ENCODE data around the gene ZCCHC24. TPM values are rescaled to one million over a fixed set of nuclear protein-coding genes. Genes with fewer than 3 reads are reported as not detected.

Gene ZCCHC24
- total RNA-seq, 3 donors from 2014 or later (not counting 1 experiment from before 2014, with no cell fraction given) = 2.8 to 4.0 (median 3.6) TPM

DNA sequence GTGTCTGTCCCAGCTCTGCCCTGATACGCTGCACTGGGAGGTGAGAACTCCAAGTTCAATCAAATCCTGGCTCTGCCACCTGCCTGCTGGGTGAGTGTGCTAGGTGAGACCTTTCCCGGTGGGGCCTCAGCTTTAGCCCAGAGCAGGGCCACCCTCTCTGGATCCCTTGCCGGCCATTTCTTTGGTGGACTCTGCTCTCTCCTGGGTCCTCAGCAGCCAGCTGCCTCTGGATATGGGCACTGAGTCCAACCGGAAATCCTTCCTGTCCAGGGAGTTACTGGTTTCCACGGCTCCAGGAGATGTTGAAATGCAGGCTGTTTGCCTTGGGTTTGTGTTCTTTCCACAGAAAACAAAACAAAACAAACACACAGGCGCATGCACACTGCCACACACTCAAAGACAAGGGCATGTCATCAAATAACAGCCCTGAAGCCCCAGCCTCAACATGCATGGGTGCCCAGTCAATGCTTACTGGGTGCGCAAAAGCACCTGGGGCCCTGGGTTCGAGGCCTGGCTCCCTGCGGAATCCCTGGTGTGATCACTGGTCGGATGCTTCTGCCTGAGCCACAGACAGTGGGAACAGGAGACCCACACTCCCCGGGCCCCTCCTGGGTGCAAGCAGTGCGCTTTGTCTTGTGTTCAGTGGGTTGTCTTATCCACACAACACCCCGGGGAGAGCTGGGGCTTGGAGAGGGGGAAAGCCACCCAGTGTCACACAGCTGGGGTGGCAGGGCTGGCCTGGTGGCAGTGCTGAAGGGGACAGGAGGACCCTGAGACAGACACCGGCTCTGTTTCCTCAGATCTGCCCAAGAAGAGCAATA is 65.1 kb downstream of the ZCCHC24 start:
- intact Hi-C loops (cut with micrococcal nuclease) = no loop called here
- Histone ChIP-seq H3K36me3 (ENCODE audit: control insufficient read depth, insufficient read depth, low read length) (no peaks in the 10 kb centered on the region), H3K9me3 (ENCODE audit: control insufficient read depth, insufficient read depth, low read length) (no peaks in the 10 kb centered on the region), H3K4me1 (ENCODE audit: control insufficient read depth, insufficient read depth, low read length) (no peaks in the 10 kb centered on the region), H3K27ac (ENCODE audit: low read length) (no peak overlapping the region), H3K4me3 (ENCODE audit: low read length) (no peak overlapping the region), H3K27me3 (ENCODE audit: control insufficient read depth, insufficient read depth, low read length) (no peaks in the 10 kb centered on the region)
- DNase-seq = peak in 1 of 2 donors; percentile 10
- Mint-ChIP-seq H3K27ac (no peak overlapping the region), H3K4me3 (no peak overlapping the region), H3K4me1 (no peaks in the 10 kb centered on the region), H3K36me3 (no peaks in the 10 kb centered on the region), H3K9me3 (no peaks in the 10 kb centered on the region), H3K27me3 (ENCODE audit: low read depth in 2 of 2) (no peaks in the 10 kb centered on the region)
- ATAC-seq = no peak
- 84% methylated on average over 14 of the region's 14 CpGs for WGBS (ENCODE audit: insufficient coverage)
- TF ChIP-seq, protein P1, sequence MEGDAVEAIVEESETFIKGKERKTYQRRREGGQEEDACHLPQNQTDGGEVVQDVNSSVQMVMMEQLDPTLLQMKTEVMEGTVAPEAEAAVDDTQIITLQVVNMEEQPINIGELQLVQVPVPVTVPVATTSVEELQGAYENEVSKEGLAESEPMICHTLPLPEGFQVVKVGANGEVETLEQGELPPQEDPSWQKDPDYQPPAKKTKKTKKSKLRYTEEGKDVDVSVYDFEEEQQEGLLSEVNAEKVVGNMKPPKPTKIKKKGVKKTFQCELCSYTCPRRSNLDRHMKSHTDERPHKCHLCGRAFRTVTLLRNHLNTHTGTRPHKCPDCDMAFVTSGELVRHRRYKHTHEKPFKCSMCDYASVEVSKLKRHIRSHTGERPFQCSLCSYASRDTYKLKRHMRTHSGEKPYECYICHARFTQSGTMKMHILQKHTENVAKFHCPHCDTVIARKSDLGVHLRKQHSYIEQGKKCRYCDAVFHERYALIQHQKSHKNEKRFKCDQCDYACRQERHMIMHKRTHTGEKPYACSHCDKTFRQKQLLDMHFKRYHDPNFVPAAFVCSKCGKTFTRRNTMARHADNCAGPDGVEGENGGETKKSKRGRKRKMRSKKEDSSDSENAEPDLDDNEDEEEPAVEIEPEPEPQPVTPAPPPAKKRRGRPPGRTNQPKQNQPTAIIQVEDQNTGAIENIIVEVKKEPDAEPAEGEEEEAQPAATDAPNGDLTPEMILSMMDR (IDR thresholded peaks at IDR 0.05) = no peak

GRCh38 chr10:79379512-79380124 is 65.8 kb downstream of the ZCCHC24 start:
- intact Hi-C loops (cut with micrococcal nuclease) = loop anchor here (10.0 kb wide), 1 partner anchor 225 kb away; no protein-coding TSS in a partner anchor
- Mint-ChIP-seq H3K4me3 (no peak overlapping the region), H3K36me3 (no peaks in the 10 kb centered on the region), H3K9me3 (no peaks in the 10 kb centered on the region), H3K27ac (no peak overlapping the region), H3K27me3 (ENCODE audit: low read depth in 2 of 2) (no peaks in the 10 kb centered on the region), H3K4me1 (peaks cover 0 to 3% of the 10 kb centered on the region in 2 donors)
- DNase-seq (peak in 1 of 2 donors; percentile 12), ATAC-seq (no peak)
- Histone ChIP-seq H3K27ac (ENCODE audit: low read length) (no peak overlapping the region), H3K4me1 (ENCODE audit: control insufficient read depth, insufficient read depth, low read length) (peaks cover 3% of the 10 kb centered on the region), H3K9me3 (ENCODE audit: control insufficient read depth, insufficient read depth, low read length) (no peaks in the 10 kb centered on the region), H3K4me3 (ENCODE audit: low read length) (no peak overlapping the region), H3K36me3 (ENCODE audit: control insufficient read depth, insufficient read depth, low read length) (no peaks in the 10 kb centered on the region), H3K27me3 (ENCODE audit: control insufficient read depth, insufficient read depth, low read length) (no peaks in the 10 kb centered on the region)
- 92% methylated on average over 9 of the region's 9 CpGs for WGBS (ENCODE audit: insufficient coverage)
- TF ChIP-seq, protein P1 (IDR thresholded peaks at IDR 0.05) = no peak

DNA sequence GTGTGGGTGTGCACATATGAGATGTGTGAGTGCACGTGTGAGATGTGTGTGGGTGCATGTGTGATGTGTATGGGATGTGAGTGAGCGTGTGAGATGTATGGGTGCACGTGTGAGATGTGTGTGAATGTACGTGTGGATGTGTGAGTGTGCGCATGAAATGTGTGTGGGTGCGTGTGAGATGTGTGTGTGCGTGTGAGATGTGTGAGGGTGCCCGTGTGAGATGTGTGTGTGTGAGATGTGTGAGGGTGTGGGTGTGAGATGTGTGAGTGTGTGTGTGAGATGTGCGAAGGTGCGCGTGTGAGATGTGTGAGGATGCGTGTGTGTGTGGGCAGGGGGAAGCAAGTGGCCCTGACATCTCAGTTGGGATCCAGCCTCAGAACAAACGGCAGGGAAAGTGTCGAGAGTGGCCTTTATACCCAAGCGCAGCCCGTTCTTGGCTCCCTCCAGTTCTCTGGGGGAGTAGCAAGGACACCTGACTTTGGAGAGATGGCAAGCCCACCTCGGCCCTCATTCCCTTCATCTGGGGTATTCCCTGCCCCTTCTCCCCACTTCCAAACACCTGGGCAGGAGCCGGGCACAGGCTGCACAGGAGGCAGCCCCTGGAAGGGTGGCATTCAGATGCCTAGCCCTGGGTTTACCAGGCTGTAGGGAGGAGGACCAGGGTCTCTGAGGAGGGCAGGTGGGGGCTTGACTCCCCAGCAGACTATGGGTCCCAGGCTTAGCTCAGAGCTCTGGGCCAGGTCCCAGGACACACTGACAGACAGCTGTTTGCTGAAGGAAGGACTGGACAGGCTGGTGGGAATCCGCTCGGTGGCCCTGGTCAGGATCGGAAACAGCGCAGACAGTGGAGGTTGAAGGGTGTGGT is 66.5 kb downstream of the ZCCHC24 start:
- intact Hi-C loops (cut with micrococcal nuclease) = loop anchor here (10.0 kb wide), 1 partner anchor 226 kb away; no protein-coding TSS in a partner anchor
- H3K27ac Mint-ChIP-seq = no peak overlapping the region

More for the DNA sequence above, 66.5 kb downstream of the ZCCHC24 start:
- WGBS (ENCODE audit: insufficient coverage) = 94% methylated on average over 22 of the region's 22 CpGs
- Histone ChIP-seq H3K27ac (ENCODE audit: low read length) (no peak overlapping the region), H3K9me3 (ENCODE audit: control insufficient read depth, insufficient read depth, low read length) (no peaks in the 10 kb centered on the region), H3K36me3 (ENCODE audit: control insufficient read depth, insufficient read depth, low read length) (no peaks in the 10 kb centered on the region), H3K4me1 (ENCODE audit: control insufficient read depth, insufficient read depth, low read length) (peaks cover 4% of the 10 kb centered on the region), H3K27me3 (ENCODE audit: control insufficient read depth, insufficient read depth, low read length) (no peaks in the 10 kb centered on the region), H3K4me3 (ENCODE audit: low read length) (no peak overlapping the region)
- no peaks in the 10 kb centered on the region for H3K9me3 Mint-ChIP-seq
- H3K4me1 Mint-ChIP-seq = peaks cover 0 to 5% of the 10 kb centered on the region in 2 donors
- ATAC-seq (no peak), DNase-seq (peak in 1 of 2 donors; percentile 6)
- no peaks in the 10 kb centered on the region for H3K27me3 Mint-ChIP-seq (ENCODE audit: low read depth in 2 of 2)
- H3K4me3 Mint-ChIP-seq = no peak overlapping the region
- TF ChIP-seq, protein P1 (IDR thresholded peaks at IDR 0.05) = no peak
- no peaks in the 10 kb centered on the region for H3K36me3 Mint-ChIP-seq

Data from natural killer cell (primary cell).